ENCODE data around the gene TTBK2. TPM values are rescaled to one million over a fixed set of nuclear protein-coding genes. Genes with fewer than 3 reads are reported as not detected.

Gene TTBK2
- total RNA-seq, 1 experiment from 2014 or later, result 25.5 TPM

DNA sequence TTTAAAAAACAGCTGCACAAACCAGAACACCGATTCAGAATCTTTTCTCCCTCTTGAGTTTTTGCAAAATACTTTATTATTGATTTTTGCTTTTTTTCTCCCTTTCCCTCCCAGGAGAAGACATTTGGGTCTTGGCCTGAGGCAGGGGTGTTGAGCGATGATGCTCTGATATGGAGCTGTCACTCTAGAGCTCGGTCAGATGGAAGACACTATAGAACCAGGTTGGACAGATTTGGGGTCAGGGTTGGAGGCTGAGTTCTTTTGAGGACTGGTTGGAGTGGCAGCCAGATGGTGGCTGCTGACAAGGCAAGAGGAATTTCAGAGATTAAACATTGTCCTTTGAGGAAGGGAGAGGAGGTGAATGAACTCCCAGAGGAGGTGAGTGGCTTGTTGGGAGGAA is 200.5 kb downstream of the TTBK2 start:
- intact Hi-C loops (cut with micrococcal nuclease), result no loop called here
- CTCF ChIA-PET, result interaction anchor here (0.6 to 2.0 kb wide), 5 partner anchors 16 to 206 kb away, joined by 3 to 5 read pairs (median 3); no protein-coding TSS in a partner anchor
- BruUV-seq (replicated peaks), result no TSS peak
- Mint-ChIP-seq H3K27ac (ENCODE audit: low read depth, unreplicated experiment) (peak overlapping the region; percentile 94), H3K9me3 (ENCODE audit: unreplicated experiment) (no peaks in the 10 kb centered on the region), H3K27me3 (ENCODE audit: insufficient read depth, unreplicated experiment) (no peaks in the 10 kb centered on the region), H3K4me3 (ENCODE audit: unreplicated experiment) (no peak overlapping the region), H3K4me1 (ENCODE audit: insufficient read depth, unreplicated experiment) (no peaks in the 10 kb centered on the region), H3K36me3 (ENCODE audit: insufficient read depth, unreplicated experiment) (peaks cover 33% of the 10 kb centered on the region)
- no peak for DNase-seq (ENCODE audit: unreplicated experiment)
- TF ChIP-seq, protein P1, sequence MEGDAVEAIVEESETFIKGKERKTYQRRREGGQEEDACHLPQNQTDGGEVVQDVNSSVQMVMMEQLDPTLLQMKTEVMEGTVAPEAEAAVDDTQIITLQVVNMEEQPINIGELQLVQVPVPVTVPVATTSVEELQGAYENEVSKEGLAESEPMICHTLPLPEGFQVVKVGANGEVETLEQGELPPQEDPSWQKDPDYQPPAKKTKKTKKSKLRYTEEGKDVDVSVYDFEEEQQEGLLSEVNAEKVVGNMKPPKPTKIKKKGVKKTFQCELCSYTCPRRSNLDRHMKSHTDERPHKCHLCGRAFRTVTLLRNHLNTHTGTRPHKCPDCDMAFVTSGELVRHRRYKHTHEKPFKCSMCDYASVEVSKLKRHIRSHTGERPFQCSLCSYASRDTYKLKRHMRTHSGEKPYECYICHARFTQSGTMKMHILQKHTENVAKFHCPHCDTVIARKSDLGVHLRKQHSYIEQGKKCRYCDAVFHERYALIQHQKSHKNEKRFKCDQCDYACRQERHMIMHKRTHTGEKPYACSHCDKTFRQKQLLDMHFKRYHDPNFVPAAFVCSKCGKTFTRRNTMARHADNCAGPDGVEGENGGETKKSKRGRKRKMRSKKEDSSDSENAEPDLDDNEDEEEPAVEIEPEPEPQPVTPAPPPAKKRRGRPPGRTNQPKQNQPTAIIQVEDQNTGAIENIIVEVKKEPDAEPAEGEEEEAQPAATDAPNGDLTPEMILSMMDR (IDR thresholded peaks at IDR 0.05; ENCODE audit: unreplicated experiment), result no peak
- POLR2A ChIA-PET, result interaction anchor here (0.6 to 1.0 kb wide), 2 partner anchors 201 to 650 kb away, joined by 3 to 5 read pairs; no protein-coding TSS in a partner anchor

DNA sequence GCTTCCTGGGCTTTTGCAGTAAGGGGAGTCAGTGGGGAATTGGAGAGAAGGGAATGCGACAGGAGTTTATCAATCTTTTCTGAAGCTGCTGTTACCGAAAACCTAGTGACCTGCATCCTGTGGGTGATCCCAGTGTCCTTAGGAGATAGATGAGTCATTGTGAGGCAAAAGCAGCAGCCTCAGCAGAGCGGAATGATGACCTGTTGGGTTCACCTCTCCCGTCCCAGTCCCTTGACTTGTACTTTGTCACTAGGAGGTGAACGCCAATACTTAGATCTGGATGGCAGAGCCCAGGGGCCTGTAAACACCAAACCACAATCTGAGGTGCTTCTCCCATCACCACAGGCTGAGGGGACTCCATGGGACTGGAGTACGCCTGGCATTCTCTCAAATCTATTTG is 201.5 kb downstream of the TTBK2 start:
- H3K4me1 Mint-ChIP-seq (ENCODE audit: insufficient read depth, unreplicated experiment), result no peaks in the 10 kb centered on the region
- no peak for DNase-seq (ENCODE audit: unreplicated experiment)
- intact Hi-C loops (cut with micrococcal nuclease), result no loop called here
- H3K27me3 Mint-ChIP-seq (ENCODE audit: insufficient read depth, unreplicated experiment), result no peaks in the 10 kb centered on the region
- H3K27ac Mint-ChIP-seq (ENCODE audit: low read depth, unreplicated experiment), result no peak overlapping the region
- H3K4me3 Mint-ChIP-seq (ENCODE audit: unreplicated experiment), result no peak overlapping the region
- TF ChIP-seq, protein P1 (IDR thresholded peaks at IDR 0.05; ENCODE audit: unreplicated experiment), result no peak
- H3K36me3 Mint-ChIP-seq (ENCODE audit: insufficient read depth, unreplicated experiment), result peaks cover 23% of the 10 kb centered on the region
- CTCF ChIA-PET, result interaction anchor here (2.0 kb wide), 1 partner anchor 207 kb away, joined by 5 read pairs; no protein-coding TSS in a partner anchor
- POLR2A ChIA-PET, result interaction anchor here (1.0 kb wide), 1 partner anchor 202 kb away, joined by 5 read pairs; no protein-coding TSS in a partner anchor
- no peaks in the 10 kb centered on the region for H3K9me3 Mint-ChIP-seq (ENCODE audit: unreplicated experiment)
- BruUV-seq (replicated peaks), result no TSS peak

DNA sequence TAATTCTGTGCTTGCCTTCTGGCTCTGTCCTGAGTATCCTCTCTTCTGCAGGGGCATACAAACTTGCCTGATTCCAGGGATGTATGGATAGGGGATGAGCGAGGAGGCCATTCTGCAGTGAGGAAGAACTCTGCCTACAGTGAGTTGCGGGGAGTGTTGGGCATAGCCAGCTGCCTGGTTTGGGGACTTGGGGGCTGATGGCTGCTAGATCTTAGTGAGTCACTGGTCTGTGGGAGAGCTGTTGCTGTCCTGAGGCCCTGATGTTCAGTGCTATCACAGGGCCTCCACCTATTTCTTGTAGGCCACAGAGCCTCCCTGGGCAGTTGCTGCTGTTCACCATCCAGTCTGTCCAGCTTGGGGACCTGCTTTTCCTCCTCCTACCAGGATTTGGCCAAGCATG is 204.0 kb downstream of the TTBK2 start:
- H3K27ac Mint-ChIP-seq (ENCODE audit: low read depth, unreplicated experiment), result no peak overlapping the region
- H3K27me3 Mint-ChIP-seq (ENCODE audit: insufficient read depth, unreplicated experiment), result no peaks in the 10 kb centered on the region
- POLR2A ChIA-PET, result no interaction called here

DNA sequence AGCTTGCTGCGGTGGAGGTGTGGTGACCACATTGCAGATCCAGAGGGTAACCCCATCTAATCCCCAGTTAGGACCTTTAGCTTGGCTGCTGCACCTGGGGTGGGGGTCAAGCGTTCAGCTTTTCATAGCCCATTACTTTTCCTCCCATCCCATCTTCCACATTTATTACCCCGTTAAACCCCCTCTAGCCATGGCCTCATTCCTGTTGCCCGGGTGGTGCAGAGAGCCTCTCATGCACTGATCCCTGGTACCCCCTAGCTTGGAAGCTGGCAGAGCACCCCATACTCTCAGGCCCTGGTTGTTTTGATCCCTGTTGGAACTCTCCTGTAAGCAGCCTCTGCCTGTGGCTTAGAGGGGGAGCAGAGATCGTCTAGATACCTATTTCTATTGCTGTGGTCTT is 204.5 kb downstream of the TTBK2 start:
- Mint-ChIP-seq H3K27me3 (ENCODE audit: insufficient read depth, unreplicated experiment) (no peaks in the 10 kb centered on the region), H3K4me3 (ENCODE audit: unreplicated experiment) (no peak overlapping the region), H3K4me1 (ENCODE audit: insufficient read depth, unreplicated experiment) (no peaks in the 10 kb centered on the region), H3K36me3 (ENCODE audit: insufficient read depth, unreplicated experiment) (peaks cover 8% of the 10 kb centered on the region), H3K9me3 (ENCODE audit: unreplicated experiment) (no peaks in the 10 kb centered on the region), H3K27ac (ENCODE audit: low read depth, unreplicated experiment) (no peak overlapping the region)
- BruUV-seq (replicated peaks), result no TSS peak
- ChIA-PET POLR2A (no interaction called here), CTCF (interaction anchor here (0.6 to 1.9 kb wide), 3 partner anchors 11 to 351 kb away, joined by 3 to 5 read pairs (median 3); no protein-coding TSS in a partner anchor)
- intact Hi-C loops (cut with micrococcal nuclease), result no loop called here
- DNase-seq (ENCODE audit: unreplicated experiment), result no peak
- TF ChIP-seq, protein P1 (IDR thresholded peaks at IDR 0.05; ENCODE audit: unreplicated experiment), result no peak

More for the DNA sequence above, 204.0 kb downstream of the TTBK2 start:
- TF ChIP-seq, protein P1 (IDR thresholded peaks at IDR 0.05; ENCODE audit: unreplicated experiment), result no peak
- peaks cover 8% of the 10 kb centered on the region for H3K36me3 Mint-ChIP-seq (ENCODE audit: insufficient read depth, unreplicated experiment)
- no peak for DNase-seq (ENCODE audit: unreplicated experiment)
- CTCF ChIA-PET, result interaction anchor here (0.6 to 1.9 kb wide), 7 partner anchors 11 to 350 kb away, joined by 3 to 10 read pairs (median 3); no protein-coding TSS in a partner anchor
- intact Hi-C loops (cut with micrococcal nuclease), result no loop called here
- H3K4me3 Mint-ChIP-seq (ENCODE audit: unreplicated experiment), result no peak overlapping the region
- H3K9me3 Mint-ChIP-seq (ENCODE audit: unreplicated experiment), result no peaks in the 10 kb centered on the region
- H3K4me1 Mint-ChIP-seq (ENCODE audit: insufficient read depth, unreplicated experiment), result no peaks in the 10 kb centered on the region
- no TSS peak for BruUV-seq (replicated peaks)

Measured in MCF 10A (cell line).